Smooth muscle cell (in vitro differentiated cells): ENCODE data around the gene PRPS1. TPM values are rescaled to one million over a fixed set of nuclear protein-coding genes. Genes with fewer than 3 reads are reported as not detected.

Source experiments
- DNase-seq: peaks from one replicate; lab custom pipeline; 2025; ENCODE audit not compliant: unreplicated experiment; lab: John Stamatoyannopoulos, UW
- H2AFZ ChIP-seq: fragments of 200-600 bp; sonication (generic); 2 replicates; pipeline ENCODE4 v1.6.0; 2016; ENCODE audit warnings: antibody characterized with exemption, low read depth, mild to moderate bottlenecking
- H3F3A ChIP-seq: fragments of 200-600 bp; sonication (generic); 2 replicates; pipeline ENCODE4 v1.6.0; 2017; ENCODE audit warnings: antibody characterized with exemption, low read depth
- H3K27ac ChIP-seq: fragments of 200-600 bp; sonication (generic); 2 replicates; pipeline ENCODE4 v1.5.1; 2016; ENCODE audit warnings: low read depth, mild to moderate bottlenecking
- H3K27me3 ChIP-seq: fragments of 200-600 bp; sonication (generic); 2 replicates; pipeline ENCODE4 v1.6.1; 2016; ENCODE audit warnings: low read depth, mild to moderate bottlenecking
- H3K36me3 ChIP-seq: fragments of 200-600 bp; sonication (generic); 2 replicates; pipeline ENCODE4 v1.5.1; 2016; ENCODE audit warnings: low read depth
- H3K4me1 ChIP-seq: fragments of 200-600 bp; sonication (generic); 2 replicates; pipeline ENCODE4 v1.5.1; 2016; ENCODE audit warnings: low read depth
- H3K4me2 ChIP-seq: fragments of 200-600 bp; sonication (generic); 2 replicates; pipeline ENCODE4 v1.6.0; 2016; ENCODE audit warnings: mild to moderate bottlenecking
- H3K4me3 ChIP-seq: fragments of 200-600 bp; sonication (generic); 2 replicates; pipeline ENCODE4 v1.5.1; 2016; ENCODE audit warnings: mild to moderate bottlenecking
- H3K79me2 ChIP-seq: fragments of 200-600 bp; sonication (generic); 2 replicates; pipeline ENCODE4 v1.6.0; 2016; ENCODE audit warnings: low read depth, mild to moderate bottlenecking
- H3K9ac ChIP-seq: fragments of 200-600 bp; sonication (generic); 2 replicates; pipeline ENCODE4 v1.6.0; 2016; ENCODE audit warnings: low read depth
- H3K9me3 ChIP-seq: fragments of 200-600 bp; sonication (generic); replicated peaks from 2 replicates; pipeline ENCODE4 v1.5.1; 2016; ENCODE audit warnings: low read depth
- H4K20me1 ChIP-seq: fragments of 200-600 bp; sonication (generic); 2 replicates; pipeline ENCODE4 v1.6.0; 2016; ENCODE audit warnings: low read depth
- WGBS: methylation state at CpG from one replicate; pipeline ENCODE4 v1.1.7; 2016; ENCODE audit warnings: low lambda C conversion rate; 5-methylcytosine and 5-hydroxymethylcytosine counted together
- polyA plus RNA-seq: library from polyadenylated mRNA; unstranded; fragments of >200 nt; fragmentation: Nextera tagmentation; extraction: Ambion mirVana; gene quantifications from 2 replicates; pipeline ENCODE4 v1.2.1, GENCODE V29; 2016
- total RNA-seq: library from RNA; depleted of rRNA; stranded (reverse); fragments of >200 nt; gene quantifications from 2 replicates; pipeline ENCODE4 v1.2.3, GENCODE V29; 2014
- TF ChIP-seq, protein P1 (sequence below): fragments of 200-600 bp; sonication (generic); IDR thresholded peaks from 2 replicates; pipeline ENCODE4 v1.5.1; 2017; ENCODE audit warnings: borderline replicate concordance, mild to moderate bottlenecking, antibody characterized with exemption; ENCODE audit not compliant: insufficient read depth, poor library complexity, severe bottlenecking

The PRPS1 gene
- total and polyA plus RNA-seq, 2 experiments from 2014 or later, result 51.7 to 60.5 TPM

DNA sequence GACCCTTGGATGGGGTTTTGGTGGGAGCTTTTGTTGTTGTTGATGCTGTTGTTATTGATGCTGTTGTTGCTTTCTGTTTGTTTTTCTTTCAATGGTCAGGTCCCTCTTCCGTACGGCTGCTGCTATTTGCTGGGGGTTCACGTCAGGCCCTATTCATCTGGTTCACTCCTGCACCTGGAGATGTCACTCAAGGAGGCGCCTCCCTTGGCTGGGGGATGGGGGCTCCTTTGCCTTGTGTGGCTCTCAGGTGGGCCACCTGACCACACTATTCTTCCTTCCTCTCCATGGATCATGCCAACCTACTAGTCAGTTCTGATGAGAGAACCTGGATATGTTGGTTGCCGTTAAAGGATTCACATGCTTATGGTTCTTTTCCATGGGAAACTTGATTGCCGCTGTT lies 39.1 kb upstream of the PRPS1 start:
- H3K79me2 ChIP-seq, result no peaks in the 10 kb centered on the region
- H3K4me3 ChIP-seq, result no peak overlapping the region
- no peaks in the 10 kb centered on the region for H4K20me1 ChIP-seq
- no peak for DNase-seq
- no peak overlapping the region for H3K27ac ChIP-seq
- no peaks in the 10 kb centered on the region for H3K36me3 ChIP-seq
- TF ChIP-seq, protein P1, sequence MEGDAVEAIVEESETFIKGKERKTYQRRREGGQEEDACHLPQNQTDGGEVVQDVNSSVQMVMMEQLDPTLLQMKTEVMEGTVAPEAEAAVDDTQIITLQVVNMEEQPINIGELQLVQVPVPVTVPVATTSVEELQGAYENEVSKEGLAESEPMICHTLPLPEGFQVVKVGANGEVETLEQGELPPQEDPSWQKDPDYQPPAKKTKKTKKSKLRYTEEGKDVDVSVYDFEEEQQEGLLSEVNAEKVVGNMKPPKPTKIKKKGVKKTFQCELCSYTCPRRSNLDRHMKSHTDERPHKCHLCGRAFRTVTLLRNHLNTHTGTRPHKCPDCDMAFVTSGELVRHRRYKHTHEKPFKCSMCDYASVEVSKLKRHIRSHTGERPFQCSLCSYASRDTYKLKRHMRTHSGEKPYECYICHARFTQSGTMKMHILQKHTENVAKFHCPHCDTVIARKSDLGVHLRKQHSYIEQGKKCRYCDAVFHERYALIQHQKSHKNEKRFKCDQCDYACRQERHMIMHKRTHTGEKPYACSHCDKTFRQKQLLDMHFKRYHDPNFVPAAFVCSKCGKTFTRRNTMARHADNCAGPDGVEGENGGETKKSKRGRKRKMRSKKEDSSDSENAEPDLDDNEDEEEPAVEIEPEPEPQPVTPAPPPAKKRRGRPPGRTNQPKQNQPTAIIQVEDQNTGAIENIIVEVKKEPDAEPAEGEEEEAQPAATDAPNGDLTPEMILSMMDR, result no peak
- 93% methylated on average over 6 of the region's 6 CpGs for WGBS
- H3K4me2 ChIP-seq, result no peak overlapping the region
- H2AFZ ChIP-seq, result no peak overlapping the region
- no peak overlapping the region for H3K9ac ChIP-seq
- no peaks in the 10 kb centered on the region for H3K9me3 ChIP-seq
- no peaks in the 10 kb centered on the region for H3K4me1 ChIP-seq
- H3K27me3 ChIP-seq, result no peaks in the 10 kb centered on the region
- no peaks in the 10 kb centered on the region for H3F3A ChIP-seq

DNA sequence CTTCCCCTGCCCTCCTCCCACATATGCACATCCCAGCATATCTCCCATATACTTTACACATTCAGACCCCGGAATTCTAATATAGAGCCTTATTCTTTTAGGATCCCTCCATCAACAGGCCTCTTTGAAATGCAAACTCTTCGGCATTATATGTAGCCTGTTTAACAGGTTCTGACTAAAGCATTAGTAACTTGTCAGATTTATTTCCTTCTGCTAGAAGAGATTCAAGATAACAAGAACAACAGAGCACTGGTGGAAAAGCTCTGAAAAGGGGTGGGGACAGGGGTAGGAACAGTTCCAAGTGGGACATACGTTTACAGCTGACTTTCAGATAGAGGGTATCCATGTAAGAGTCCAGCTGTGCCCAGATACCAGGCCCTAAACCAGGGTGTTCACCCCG lies 31.7 kb upstream of the PRPS1 start:
- no peak overlapping the region for H3K4me3 ChIP-seq
- DNase-seq, result no peak
- no peak overlapping the region for H2AFZ ChIP-seq
- no peaks in the 10 kb centered on the region for H3K9me3 ChIP-seq
- WGBS, result 42% methylated on average over 4 of the region's 4 CpGs
- no peaks in the 10 kb centered on the region for H4K20me1 ChIP-seq
- TF ChIP-seq, protein P1, result no peak
- H3K4me2 ChIP-seq, result no peak overlapping the region
- no peak overlapping the region for H3K9ac ChIP-seq
- no peaks in the 10 kb centered on the region for H3K4me1 ChIP-seq
- no peaks in the 10 kb centered on the region for H3K27me3 ChIP-seq
- no peaks in the 10 kb centered on the region for H3F3A ChIP-seq
- H3K79me2 ChIP-seq, result no peaks in the 10 kb centered on the region
- H3K36me3 ChIP-seq, result no peaks in the 10 kb centered on the region
- H3K27ac ChIP-seq, result no peak overlapping the region

DNA sequence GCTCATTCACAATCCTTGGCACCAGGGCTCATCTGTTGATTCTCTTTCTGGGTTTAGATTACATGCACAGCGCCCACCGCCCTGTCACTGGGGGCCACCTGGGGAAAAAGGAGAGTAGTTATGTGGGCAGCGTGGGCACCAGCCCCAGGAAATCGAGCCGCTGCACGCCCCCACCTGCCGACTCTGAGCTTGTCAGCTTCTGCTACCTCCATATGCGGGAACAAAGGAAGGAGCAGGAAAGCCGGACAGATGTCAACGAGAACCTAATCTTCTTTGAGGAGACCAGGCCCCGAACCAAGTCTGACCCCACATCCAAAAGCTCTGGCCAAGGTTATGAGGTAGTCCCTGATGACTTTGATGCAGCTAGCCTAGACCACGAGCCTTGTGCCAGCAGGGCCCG lies 31.0 kb upstream of the PRPS1 start:
- H3K9ac ChIP-seq, result no peak overlapping the region
- H3F3A ChIP-seq, result no peaks in the 10 kb centered on the region
- DNase-seq, result no peak
- H3K4me1 ChIP-seq, result no peaks in the 10 kb centered on the region
- no peaks in the 10 kb centered on the region for H3K36me3 ChIP-seq
- H3K79me2 ChIP-seq, result no peaks in the 10 kb centered on the region
- no peak overlapping the region for H3K4me3 ChIP-seq
- no peak overlapping the region for H2AFZ ChIP-seq
- no peaks in the 10 kb centered on the region for H4K20me1 ChIP-seq
- no peaks in the 10 kb centered on the region for H3K27me3 ChIP-seq
- no peaks in the 10 kb centered on the region for H3K9me3 ChIP-seq
- no peak overlapping the region for H3K27ac ChIP-seq
- 94% methylated on average over 13 of the region's 13 CpGs for WGBS
- TF ChIP-seq, protein P1, result no peak
- no peak overlapping the region for H3K4me2 ChIP-seq

DNA sequence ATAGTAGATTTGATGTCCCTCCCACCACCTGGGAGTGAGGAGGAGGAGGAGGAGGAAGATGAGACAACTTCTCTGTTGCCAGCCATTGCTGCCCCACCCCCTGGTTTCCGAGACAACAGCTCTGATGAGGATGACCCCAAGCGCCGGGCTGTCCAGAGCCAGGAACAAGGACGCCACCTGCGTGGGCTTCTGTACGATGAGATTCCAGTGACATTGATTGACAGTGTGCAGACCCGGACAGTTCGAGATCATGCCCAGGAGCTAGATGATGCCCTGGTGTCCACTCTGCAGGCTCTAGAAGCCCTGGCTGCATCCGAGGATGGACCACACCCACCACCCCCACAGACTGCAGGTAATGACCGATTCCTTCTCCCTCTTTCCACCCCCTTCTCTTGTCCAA lies 30.5 kb upstream of the PRPS1 start:
- Histone ChIP-seq H2AFZ (no peak overlapping the region), H3K9ac (no peak overlapping the region), H3K27me3 (no peaks in the 10 kb centered on the region), H3K4me2 (no peak overlapping the region), H4K20me1 (no peaks in the 10 kb centered on the region), H3K27ac (no peak overlapping the region), H3K36me3 (no peaks in the 10 kb centered on the region), H3F3A (no peaks in the 10 kb centered on the region), H3K9me3 (no peaks in the 10 kb centered on the region), H3K4me3 (no peak overlapping the region), H3K4me1 (no peaks in the 10 kb centered on the region), H3K79me2 (no peaks in the 10 kb centered on the region)
- TF ChIP-seq, protein P1, result no peak
- no peak for DNase-seq
- 95% methylated on average over 10 of the region's 10 CpGs for WGBS
